Measurements from ENCODE around the gene CPNE7. TPM values are rescaled to one million over a fixed set of nuclear protein-coding genes. Genes with fewer than 3 reads are reported as not detected.

The CPNE7 gene
- polyA plus RNA-seq, 3 donors = 4.2 to 8.7 (median 5.6) TPM

- DNase-seq = no peak
Observed at GRCh38 chr16:89602952-89603590, 27.5 kb downstream of the CPNE7 start.

GRCh38 chr16:89604764-89605163, 29.2 kb downstream of the CPNE7 start:
- no peak for DNase-seq

GRCh38 chr16:89605186-89605970, 29.8 kb downstream of the CPNE7 start:
- no peak for DNase-seq

- no peak for DNase-seq
Observed at GRCh38 chr16:89606006-89606405, 30.4 kb downstream of the CPNE7 start.

- DNase-seq = no peak
Observed at GRCh38 chr16:89607453-89607852, 31.9 kb downstream of the CPNE7 start.

- no peak for DNase-seq
Observed at GRCh38 chr16:89607937-89608740, 32.6 kb downstream of the CPNE7 start.

- DNase-seq = no peak
Observed at GRCh38 chr16:89610108-89610453, 34.5 kb downstream of the CPNE7 start.

GRCh38 chr16:89612415-89613166, 37.0 kb downstream of the CPNE7 start:
- no peak for DNase-seq

- DNase-seq = no peak
Observed at GRCh38 chr16:89613231-89613953, 37.8 kb downstream of the CPNE7 start, which contains the start of gene DPEP1. Gene DPEP1 (plus strand): TSS chr16:89613642. CDS start chr16:89630411, 16,769 bp downstream.

GRCh38 chr16:89613954-89614459, 38.4 kb downstream of the CPNE7 start:
- DNase-seq = no peak

- DNase-seq = no peak
Observed at GRCh38 chr16:89615176-89615575, 39.6 kb downstream of the CPNE7 start.

GRCh38 chr16:89615596-89616090, 40.1 kb downstream of the CPNE7 start:
- DNase-seq = no peak

GRCh38 chr16:89616623-89617022, 41.1 kb downstream of the CPNE7 start:
- DNase-seq = no peak

GRCh38 chr16:89617036-89617435, 41.5 kb downstream of the CPNE7 start:
- DNase-seq = no peak

GRCh38 chr16:89618109-89618998, 42.8 kb downstream of the CPNE7 start:
- DNase-seq = no peak

- no peak for DNase-seq
Observed at GRCh38 chr16:89619840-89620239, 44.3 kb downstream of the CPNE7 start.

- no peak for DNase-seq
Observed at GRCh38 chr16:89620406-89620841, 44.9 kb downstream of the CPNE7 start.

- DNase-seq = no peak
Observed at GRCh38 chr16:89621136-89621697, 45.7 kb downstream of the CPNE7 start.

- no peak for DNase-seq
Observed at GRCh38 chr16:89621698-89622409, 46.3 kb downstream of the CPNE7 start.
